ENCODE results near the gene EPB41.
"Not testable (repeated sequence)": the region's sequence is repeated elsewhere in the genome, so short reads cannot be mapped to it uniquely, and the experiment has no call there.

EPB41 gene

GRCh38 chr1:28983091-28983490, 68.7 kb downstream of the EPB41 start:
- DNase-seq: no peak

- DNase-seq: no peak
Measured at GRCh38 chr1:28983509-28984310, 69.3 kb downstream of the EPB41 start.

DNA sequence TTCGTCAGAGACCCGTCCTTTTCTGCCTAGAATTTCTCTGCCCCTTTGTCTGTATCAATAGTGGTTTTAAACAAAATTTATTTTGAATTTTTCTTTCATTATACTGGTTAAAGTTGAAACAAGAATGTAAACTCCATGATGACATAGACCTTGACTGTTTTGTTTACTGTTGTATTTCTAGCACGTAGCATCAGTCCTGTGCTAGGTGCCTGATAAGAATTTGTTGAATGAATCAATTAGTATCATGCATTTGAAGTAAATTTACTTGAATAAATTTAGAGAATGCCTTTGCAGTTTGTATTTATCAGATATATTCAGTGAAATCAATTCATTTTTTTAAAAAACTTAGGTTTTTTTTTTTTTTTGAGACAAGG, 69.9 kb downstream of the EPB41 start:
- no peak for DNase-seq

DNA sequence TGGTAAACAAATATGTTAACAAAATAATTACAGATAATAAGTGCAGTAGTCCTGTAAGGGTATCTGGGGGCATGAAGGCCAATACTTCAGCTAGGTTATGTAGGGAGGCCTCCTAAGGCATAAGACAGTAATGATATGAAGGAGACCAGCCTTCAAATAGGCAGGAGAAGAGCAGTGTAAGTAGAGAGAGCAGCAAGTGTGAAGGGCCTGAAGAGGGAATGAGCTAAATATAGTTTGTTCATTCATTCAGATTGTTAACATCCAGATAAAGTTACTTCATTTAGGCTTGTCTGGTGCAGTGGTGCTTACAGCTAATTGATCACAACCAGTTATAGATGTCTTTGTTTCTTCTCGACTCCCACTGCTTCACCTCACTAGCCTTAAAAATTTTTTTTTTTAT, 71.1 kb downstream of the EPB41 start:
- no peak for DNase-seq

DNA sequence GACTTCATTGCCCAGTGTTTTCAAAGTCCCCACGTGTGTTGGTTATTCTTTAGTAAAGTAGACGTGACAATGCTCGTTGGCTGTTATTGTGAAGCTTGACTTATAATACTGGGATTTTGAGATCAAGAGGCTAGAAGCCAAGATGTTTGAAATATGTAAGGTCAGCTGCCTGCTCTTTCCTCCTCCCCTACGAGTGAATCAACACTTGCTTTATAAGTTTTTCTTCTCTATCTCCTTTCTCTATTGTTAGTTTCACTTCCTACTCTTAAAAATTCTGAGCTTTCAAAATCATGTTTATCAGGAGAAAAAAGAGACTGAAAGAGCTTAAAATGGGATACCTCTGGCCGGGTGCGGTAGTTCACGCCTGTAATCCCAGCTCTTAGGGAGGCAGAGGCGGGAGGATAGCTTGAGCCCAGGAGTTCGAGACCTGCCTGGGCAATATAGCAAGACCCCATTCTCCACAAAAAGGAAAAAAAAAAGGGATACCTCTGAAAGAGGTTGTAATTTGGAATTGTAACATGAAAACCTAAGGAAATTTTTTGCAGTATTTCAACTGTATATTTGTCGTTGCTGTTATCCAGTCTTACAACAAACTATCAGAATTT, 72.0 kb downstream of the EPB41 start:
- DNase-seq: no peak

DNA sequence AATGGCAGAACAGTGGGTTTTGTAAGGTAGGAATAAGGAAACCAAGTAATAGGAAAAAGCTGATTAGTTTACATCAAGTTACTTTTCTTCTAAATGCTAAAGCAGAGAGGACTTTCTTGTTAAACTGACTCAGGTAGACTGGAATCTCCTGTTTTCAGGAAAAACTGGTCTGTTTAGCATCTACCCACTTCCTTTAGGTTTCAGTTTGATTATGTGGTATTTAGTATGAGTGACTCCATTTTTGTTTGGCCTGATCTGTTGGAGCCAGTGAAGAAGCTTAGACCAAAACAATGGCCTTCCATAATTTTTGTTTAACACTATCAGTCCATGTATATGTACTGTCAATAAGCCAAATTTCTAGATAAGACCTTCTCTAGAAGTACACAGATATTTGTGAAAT, 88.4 kb downstream of the EPB41 start:
- DNase-seq: no peak

- DNase-seq: no peak
Measured at GRCh38 chr1:29004288-29004687, 89.9 kb downstream of the EPB41 start.

GRCh38 chr1:29004798-29005197, 90.4 kb downstream of the EPB41 start:
- no peak for DNase-seq

DNA sequence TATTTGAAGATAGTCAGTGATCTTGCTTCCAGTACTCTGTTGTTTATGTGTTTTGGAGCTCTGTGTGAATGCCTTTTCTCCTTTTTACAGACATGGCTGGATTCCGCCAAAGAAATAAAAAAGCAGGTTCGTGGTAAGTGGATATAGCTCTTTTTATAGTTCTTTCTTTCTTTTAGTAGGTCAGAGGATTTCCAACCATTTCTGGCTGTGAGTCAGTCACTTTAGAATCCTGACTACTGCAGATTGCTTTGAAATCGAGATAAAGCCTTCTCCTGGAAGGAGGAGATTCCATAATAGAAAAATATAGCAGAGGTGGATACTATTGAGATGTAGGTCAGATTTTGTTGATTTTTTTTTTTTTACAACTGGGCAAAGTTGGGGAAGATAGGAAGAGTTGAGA, 97.4 kb downstream of the EPB41 start:
- DNase-seq: no peak

GRCh38 chr1:29017235-29017634, 102.9 kb downstream of the EPB41 start:
- no peak for DNase-seq

- DNase-seq: no peak
Measured at GRCh38 chr1:29017975-29018712, 103.8 kb downstream of the EPB41 start.

DNA sequence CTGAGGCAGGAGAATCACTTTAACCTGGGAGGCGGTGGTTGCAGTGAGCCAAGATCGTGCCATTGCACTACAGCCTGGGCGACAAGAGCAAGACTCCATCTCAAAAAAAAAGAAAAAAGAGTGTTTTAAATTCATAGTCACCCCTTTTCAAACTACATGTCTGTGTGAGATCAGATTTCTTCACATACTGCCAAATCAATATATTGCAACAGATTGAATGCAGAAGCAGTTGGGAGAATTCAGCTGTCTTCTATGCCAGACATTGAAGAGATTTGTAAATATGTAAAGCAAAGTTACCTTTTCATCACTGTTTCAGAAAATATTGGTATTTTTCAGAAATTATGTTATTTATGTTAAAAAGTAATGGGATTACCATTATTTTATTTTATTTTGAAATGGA, 108.3 kb downstream of the EPB41 start:
- DNase-seq: no peak

DNA sequence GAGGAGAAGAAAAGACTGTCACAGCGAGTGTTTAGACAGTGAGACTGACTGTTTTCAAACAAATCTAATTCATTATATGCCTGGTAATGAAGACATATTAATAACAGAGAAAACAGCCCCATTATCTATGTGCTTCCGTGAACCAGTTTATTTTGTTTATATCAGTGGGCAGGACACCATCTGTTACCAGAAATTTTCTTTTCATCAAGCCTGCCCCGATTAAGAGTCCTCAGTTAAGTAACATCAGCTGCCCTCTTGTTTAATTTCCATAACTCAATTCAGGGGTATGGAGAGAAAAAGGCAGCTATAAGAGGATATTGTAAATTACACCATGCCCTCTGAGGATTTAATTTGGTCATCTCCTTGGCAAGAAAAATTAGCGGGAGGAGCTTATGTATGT, 115.3 kb downstream of the EPB41 start:
- no peak for DNase-seq

GRCh38 chr1:29032841-29033240, 118.5 kb downstream of the EPB41 start:
- no peak for DNase-seq

- no peak for DNase-seq
Measured at GRCh38 chr1:29033829-29034466, 119.6 kb downstream of the EPB41 start.

DNA sequence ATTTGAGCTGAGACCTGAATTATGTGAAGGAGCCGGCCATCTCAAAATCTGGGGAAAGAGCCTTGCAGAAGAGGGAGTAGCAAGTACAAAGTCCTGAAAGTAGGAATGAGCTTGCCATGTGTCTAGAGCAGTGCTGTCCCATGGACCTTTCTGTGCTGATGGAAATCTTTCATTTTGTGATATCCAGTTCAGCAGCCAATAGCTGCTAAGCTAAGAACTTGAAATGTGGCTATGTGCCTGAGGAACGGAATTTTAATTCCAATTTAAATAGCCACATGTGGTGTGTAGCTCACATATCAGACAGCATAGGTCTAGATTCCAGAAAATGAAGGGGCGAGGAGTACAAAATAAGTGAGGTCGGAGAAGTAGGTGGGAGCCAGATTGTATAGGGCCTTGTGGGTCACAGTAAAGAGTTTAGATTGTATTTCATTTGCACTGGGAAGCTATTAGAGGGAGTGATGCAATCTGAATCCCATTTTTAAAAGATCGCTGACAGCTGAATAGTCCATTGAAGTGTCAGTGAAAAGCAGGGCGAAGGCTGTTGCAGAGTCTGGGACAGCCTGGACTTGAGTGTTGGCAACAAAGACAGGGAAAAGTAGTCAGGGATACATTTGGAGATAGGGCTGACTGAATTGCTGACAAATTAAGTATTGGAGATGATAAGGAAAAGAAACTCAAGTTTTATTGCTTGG, 129.1 kb downstream of the EPB41 start:
- DNase-seq: no peak

DNA sequence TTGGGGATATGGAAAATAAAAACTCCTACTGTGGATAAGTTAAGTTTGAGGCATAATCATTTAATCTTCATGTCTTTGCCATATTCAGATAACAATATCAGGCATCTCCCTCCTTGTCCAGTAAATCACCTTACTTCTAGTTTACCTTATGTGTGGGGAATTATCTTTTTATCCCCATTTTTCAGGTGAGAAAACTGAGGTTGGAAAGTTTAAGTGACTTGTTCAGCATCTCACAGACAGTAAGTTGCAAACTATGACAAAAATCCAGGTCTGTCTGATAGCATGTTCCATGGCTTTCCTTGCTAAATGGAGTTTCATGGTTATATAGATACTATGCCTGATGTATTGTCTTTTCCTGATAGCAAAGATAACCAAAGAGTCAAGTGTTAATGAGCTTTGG, 129.6 kb downstream of the EPB41 start:
- DNase-seq: no peak

GRCh38 chr1:29045663-29046062, 131.3 kb downstream of the EPB41 start:
- not testable (repeated sequence) for DNase-seq

DNA sequence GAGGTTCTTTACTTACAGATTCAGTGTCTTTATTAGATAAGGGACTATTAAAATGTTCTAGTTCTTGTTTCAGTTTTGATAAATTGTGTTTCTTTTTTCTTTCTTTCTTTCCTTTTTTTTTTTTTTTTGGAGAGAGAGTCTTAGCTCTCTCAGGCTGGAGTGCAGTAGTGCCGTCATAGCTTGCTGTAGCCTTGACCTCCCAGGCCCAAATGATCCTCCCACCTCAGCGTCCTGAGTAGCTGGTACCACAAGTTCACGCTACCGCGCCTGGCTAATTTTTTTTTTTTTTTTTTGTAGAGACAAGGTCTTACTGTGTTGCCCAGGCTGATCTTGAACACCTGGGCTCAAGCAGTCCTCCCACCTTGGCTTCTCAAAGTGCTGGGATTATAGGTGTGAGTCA, 132.8 kb downstream of the EPB41 start:
- DNase-seq: no peak

DNA sequence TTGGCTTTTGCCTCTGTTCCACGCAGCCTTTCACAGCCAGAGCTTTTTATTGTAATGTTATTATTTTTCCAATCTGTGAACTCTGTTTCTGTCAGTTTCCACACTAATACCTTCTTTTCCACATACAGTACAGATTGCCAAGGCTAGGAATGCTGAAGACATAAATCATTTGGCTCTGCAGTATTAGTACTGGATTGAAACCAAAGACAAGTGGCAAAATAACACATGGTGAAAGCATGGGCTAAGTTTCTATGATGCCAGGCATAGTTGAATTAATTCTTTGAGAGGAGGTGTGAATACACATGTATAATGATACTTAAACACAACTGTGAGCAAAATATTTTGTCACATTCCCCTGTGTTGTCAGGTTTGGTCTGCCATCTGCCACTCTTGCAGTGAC, 135.8 kb downstream of the EPB41 start:
- DNase-seq: no peak

DNA sequence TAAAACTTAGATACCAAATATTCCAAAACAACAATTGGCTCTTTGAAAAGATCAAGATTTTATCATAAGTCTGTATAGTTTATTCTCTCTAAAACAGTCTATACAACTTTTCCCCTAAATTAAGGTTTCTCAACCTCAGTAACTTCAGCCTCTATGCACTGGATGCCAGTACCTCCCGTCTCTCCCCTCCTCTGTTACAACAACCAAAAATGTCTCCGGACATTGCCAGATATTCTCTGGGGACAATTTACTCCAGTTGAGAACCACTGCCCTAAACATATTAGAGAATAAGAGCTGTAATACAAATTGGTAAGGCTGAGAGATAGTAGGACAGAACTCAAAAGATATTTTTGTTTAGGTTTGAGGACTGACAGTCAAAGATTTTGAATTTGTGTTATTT, 137.7 kb downstream of the EPB41 start:
- no peak for DNase-seq

- no peak for DNase-seq
Measured at GRCh38 chr1:29052941-29053340, 138.6 kb downstream of the EPB41 start.

DNA sequence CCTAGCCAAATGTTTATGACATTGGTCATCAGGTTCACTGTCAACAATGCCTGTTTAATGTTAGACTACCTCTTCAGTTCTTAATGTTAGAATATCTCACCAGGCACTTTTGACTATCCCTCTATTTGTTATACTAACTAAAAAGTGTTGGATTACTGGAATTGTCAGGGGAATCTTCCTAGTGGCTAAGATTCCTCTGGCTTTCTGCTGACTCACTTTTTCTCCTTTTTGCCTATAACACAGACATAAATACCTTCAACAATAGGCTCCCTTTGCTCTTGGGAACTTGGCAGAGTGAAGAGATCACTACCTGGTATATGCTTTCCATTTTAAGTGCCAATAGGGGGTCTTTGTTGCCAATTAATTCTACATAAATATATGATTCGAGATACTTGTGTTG, 140.8 kb downstream of the EPB41 start:
- DNase-seq: no peak

Measured in stimulated activated naive CD4-positive, alpha-beta T cell treated with Interleukin-2 at 50 U/mL for 16 hours (primary cell).